OCI-LY7 (cell line): ENCODE results near the gene DNALI1. TPM values are rescaled to one million over a fixed set of nuclear protein-coding genes. Genes with fewer than 3 reads are reported as not detected.

Experiments used
- BruUV-seq: library from RNA; stranded (reverse); fragments of 400-500 nt; replicated peaks from 2 replicates; lab custom pipeline; 2021; lab: Mats Ljungman, UMichigan
- CTCF ChIA-PET: fragments of 300-600 bp; sonication (Branson Sonifier 250); formaldehyde crosslinking; loops from one replicate; lab custom pipeline; 2022; ENCODE audit warnings: antibody characterized with exemption; ENCODE audit not compliant: unreplicated experiment; lab: Charles Lee
- POLR2A ChIA-PET: fragments of 300-600 bp; sonication (Branson Sonifier 250); formaldehyde crosslinking; loops from one replicate; lab custom pipeline; 2022; ENCODE audit warnings: antibody characterized with exemption; lab: Charles Lee
- DNase-seq: peaks from one replicate; pipeline ENCODE4 v3.0.0-alpha.2; 2015; ENCODE audit warnings: low spot score
- H2AFZ ChIP-seq: fragments of 200-600 bp; sonication (generic), shearing (Covaris generic); 2 replicates; pipeline ENCODE4 v1.6.1; 2014; ENCODE audit warnings: mild to moderate bottlenecking, antibody characterized with exemption, low read length, moderate library complexity
- H3K27ac ChIP-seq: fragments of 200-600 bp; sonication (generic); 2 replicates; pipeline ENCODE4 v1.5.1; 2014; ENCODE audit warnings: mixed run types, low read depth, mild to moderate bottlenecking, moderate library complexity, low read length, inconsistent platforms; ENCODE audit not compliant: poor library complexity, severe bottlenecking
- H3K36me3 ChIP-seq: fragments of 200-600 bp; sonication (generic); 2 replicates; pipeline ENCODE4 v1.6.1; 2014; ENCODE audit warnings: mild to moderate bottlenecking, antibody characterized with exemption, low read length, moderate library complexity, mixed read lengths; ENCODE audit not compliant: insufficient read depth
- H3K4me1 ChIP-seq: fragments of 200-600 bp; sonication (generic); 2 replicates; pipeline ENCODE4 v1.5.1; 2014; ENCODE audit warnings: mild to moderate bottlenecking, low read length; ENCODE audit not compliant: insufficient read depth, poor library complexity, severe bottlenecking
- H3K4me2 ChIP-seq: fragments of 200-600 bp; sonication (generic); 2 replicates; pipeline ENCODE4 v1.6.1; 2014; ENCODE audit warnings: mild to moderate bottlenecking, low read length
- H3K4me3 ChIP-seq: fragments of 200-600 bp; sonication (generic); 2 replicates; pipeline ENCODE4 v1.5.1; 2014; ENCODE audit warnings: mild to moderate bottlenecking, low read depth, low read length; ENCODE audit not compliant: poor library complexity, severe bottlenecking
- H3K79me2 ChIP-seq: fragments of 200-600 bp; sonication (generic); 2 replicates; pipeline ENCODE4 v1.6.1; 2016; ENCODE audit warnings: low read depth, mild to moderate bottlenecking, low read length, moderate library complexity, mixed read lengths; ENCODE audit not compliant: insufficient read depth
- H3K9me2 ChIP-seq: fragments of 200-600 bp; sonication (generic); 2 replicates; pipeline ENCODE4 v1.6.1; 2016; ENCODE audit warnings: mild to moderate bottlenecking, low read length, mixed read lengths; ENCODE audit not compliant: insufficient read depth
- H3K9me3 ChIP-seq: fragments of 200-600 bp; sonication (generic); 2 replicates; pipeline ENCODE4 v1.6.1; 2014; ENCODE audit warnings: mild to moderate bottlenecking, mixed run types, low read length, mixed read lengths
- H4K20me1 ChIP-seq: fragments of 200-600 bp; sonication (generic); 2 replicates; pipeline ENCODE4 v1.6.1; 2014; ENCODE audit warnings: mild to moderate bottlenecking, antibody characterized with exemption, low read length, moderate library complexity, mixed read lengths; ENCODE audit not compliant: insufficient read depth
- CTCF ChIP-seq: fragments of 200-600 bp; sonication (generic); conservative IDR thresholded peaks from 2 replicates; pipeline ENCODE4 v1.5.1; 2014; ENCODE audit warnings: mild to moderate bottlenecking, antibody characterized with exemption, low read length, moderate library complexity, mixed read lengths
- EZH2phosphoT487 ChIP-seq: fragments of 200-600 bp; sonication (generic); IDR thresholded peaks from 2 replicates; pipeline ENCODE4 v1.6.1; 2018; ENCODE audit warnings: low read depth, borderline replicate concordance, mild to moderate bottlenecking, mixed run types, antibody characterized with exemption, low read length, moderate library complexity, mixed read lengths
- intact Hi-C: fragments of 100-400 bp; cut with micrococcal nuclease; formaldehyde crosslinking; loops from one replicate; pipeline ENCODE4 v1.10.0; 2022; ENCODE audit not compliant: unreplicated experiment
- total RNA-seq, 2 experiments: library from RNA; depleted of rRNA in 1 of 2; stranded (reverse); fragments of >200 nt in 1 of 2; shearing (Covaris generic) in 1 of 2; gene quantifications; 2 replicates each; pipeline ENCODE4 v1.2.3, GENCODE V29; 2014 to 2022

DNALI1 gene
- total RNA-seq, 2 experiments from 2014 or later = not detected

- Histone ChIP-seq H3K9me2 (no peaks in the 10 kb centered on the region), H3K9me3 (no peaks in the 10 kb centered on the region), H2AFZ (no peak overlapping the region), H3K4me1 (no peaks in the 10 kb centered on the region), H4K20me1 (no peaks in the 10 kb centered on the region), H3K79me2 (no peaks in the 10 kb centered on the region), H3K4me2 (no peak overlapping the region), H3K36me3 (peaks cover 89% of the 10 kb centered on the region), H3K4me3 (no peak overlapping the region), H3K27ac (no peak overlapping the region)
- no TSS peak for BruUV-seq
- CTCF ChIA-PET = no interaction called here
- no peak for DNase-seq
- TF ChIP-seq EZH2phosphoT487 (no peak), CTCF (no peak)
- POLR2A ChIA-PET = no interaction called here
- intact Hi-C loops = loop anchor here (10.0 kb wide), 1 partner anchor 112 kb away; no protein-coding TSS in a partner anchor
Observed at GRCh38 chr1:37567023-37567422, 10.3 kb downstream of the DNALI1 start.

- Histone ChIP-seq H3K27ac (no peak overlapping the region), H3K4me1 (no peaks in the 10 kb centered on the region), H3K9me2 (no peaks in the 10 kb centered on the region), H4K20me1 (no peaks in the 10 kb centered on the region), H3K4me3 (no peak overlapping the region), H2AFZ (no peak overlapping the region), H3K4me2 (no peak overlapping the region), H3K36me3 (peaks cover 97% of the 10 kb centered on the region), H3K79me2 (no peaks in the 10 kb centered on the region), H3K9me3 (no peaks in the 10 kb centered on the region)
- TF ChIP-seq CTCF = no peak
- BruUV-seq = no TSS peak
- POLR2A ChIA-PET = no interaction called here
- CTCF ChIA-PET = no interaction called here
- intact Hi-C loops = no loop called here
- DNase-seq = no peak
Observed at GRCh38 chr1:37570528-37571334, 14.0 kb downstream of the DNALI1 start.

- Histone ChIP-seq H3K4me1 (no peaks in the 10 kb centered on the region), H3K36me3 (peaks cover 93% of the 10 kb centered on the region), H3K9me2 (no peaks in the 10 kb centered on the region), H2AFZ (no peak overlapping the region), H3K9me3 (no peaks in the 10 kb centered on the region), H3K4me2 (no peak overlapping the region), H4K20me1 (no peaks in the 10 kb centered on the region), H3K79me2 (no peaks in the 10 kb centered on the region), H3K4me3 (no peak overlapping the region), H3K27ac (no peak overlapping the region)
- POLR2A ChIA-PET = no interaction called here
- DNase-seq = no peak
- no TSS peak for BruUV-seq
- TF ChIP-seq EZH2phosphoT487 (no peak), CTCF (no peak)
- intact Hi-C loops = no loop called here
- CTCF ChIA-PET = no interaction called here
Observed at GRCh38 chr1:37574834-37575480, 18.2 kb downstream of the DNALI1 start.
